Measurements from ENCODE around the gene RHOJ. TPM values are rescaled to one million over a fixed set of nuclear protein-coding genes. Genes with fewer than 3 reads are reported as not detected.

RHOJ gene
- polyA plus RNA-seq, 4 donors, result 0.45 to 11.1 (median 5.9) TPM

DNA sequence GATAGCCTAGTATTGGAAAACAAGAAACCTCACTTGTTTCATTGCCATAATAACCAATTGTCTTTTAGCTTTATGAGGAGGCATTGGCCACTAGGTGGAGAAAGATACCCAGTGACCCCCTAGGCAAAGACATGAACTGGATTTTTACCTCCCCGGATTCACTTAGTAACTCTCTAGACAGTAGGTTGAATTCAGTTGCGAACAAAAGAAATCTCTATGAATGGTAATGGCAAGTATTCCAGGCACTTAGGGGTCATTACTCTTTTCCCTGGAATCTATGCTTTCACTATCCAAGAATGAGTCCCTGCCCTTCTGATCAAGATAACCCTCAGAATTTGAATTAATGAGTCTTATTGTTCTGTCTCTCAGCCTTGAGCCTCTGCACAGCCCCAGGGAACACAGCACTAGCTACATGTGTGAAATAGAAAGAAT is 29.5 kb upstream of the RHOJ start:
- WGBS, 3 donors, result 31 to 53% (median 42%) methylated on average over 2 of the region's 2 CpGs
- Histone ChIP-seq H3K36me3 (ENCODE audit: control insufficient read depth in 3 of 3, insufficient read depth in 2 of 3, low read depth in 1 of 3, low read length in 3 of 3) (no peaks in the 10 kb centered on the region), H3K4me1 (ENCODE audit: control insufficient read depth in 3 of 3, insufficient read depth in 2 of 3, low read depth in 1 of 3, low read length in 2 of 3) (no peaks in the 10 kb centered on the region), H3K27me3 (ENCODE audit: control insufficient read depth in 3 of 3, insufficient read depth in 3 of 3, low read length in 3 of 3) (no peaks in the 10 kb centered on the region), H3K9me3 (ENCODE audit: control insufficient read depth in 2 of 2, insufficient read depth in 1 of 2, low read depth in 1 of 2, low read length in 1 of 2) (no peaks in the 10 kb centered on the region), H3K4me3 (ENCODE audit: low read depth in 1 of 3, low read length in 3 of 3) (no peak overlapping the region), H3K27ac (ENCODE audit: low read depth in 1 of 3, low read length in 2 of 3) (no peak overlapping the region)
- peak; percentile 1 to 9 for DNase-seq
- no peak for FAIRE-seq

DNA sequence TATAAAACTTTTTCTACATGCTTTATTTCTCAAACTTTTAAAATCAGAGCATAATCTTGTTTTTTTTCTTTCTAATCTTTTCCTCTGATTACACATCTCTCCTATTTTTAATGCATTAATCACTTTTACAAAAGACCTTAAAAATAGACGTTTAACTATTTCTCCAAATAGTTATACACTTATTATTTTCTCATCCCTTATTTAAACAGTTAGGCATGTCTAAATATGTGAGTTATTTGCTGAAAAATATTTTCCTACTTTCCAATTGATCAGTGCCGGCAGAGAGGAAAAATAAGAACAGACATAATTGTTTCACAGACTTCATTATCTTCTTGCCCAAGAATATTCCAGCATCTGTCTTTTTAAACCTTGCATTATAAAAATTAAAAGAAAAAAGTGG is 28.7 kb upstream of the RHOJ start:
- Histone ChIP-seq H3K27me3 (ENCODE audit: control insufficient read depth in 3 of 3, insufficient read depth in 3 of 3, low read length in 3 of 3) (no peaks in the 10 kb centered on the region), H3K4me1 (ENCODE audit: control insufficient read depth in 3 of 3, insufficient read depth in 2 of 3, low read depth in 1 of 3, low read length in 2 of 3) (no peaks in the 10 kb centered on the region), H3K4me3 (ENCODE audit: low read depth in 1 of 3, low read length in 3 of 3) (no peak overlapping the region), H3K36me3 (ENCODE audit: control insufficient read depth in 3 of 3, insufficient read depth in 2 of 3, low read depth in 1 of 3, low read length in 3 of 3) (no peaks in the 10 kb centered on the region), H3K9me3 (ENCODE audit: control insufficient read depth in 2 of 2, insufficient read depth in 1 of 2, low read depth in 1 of 2, low read length in 1 of 2) (no peaks in the 10 kb centered on the region), H3K27ac (ENCODE audit: low read depth in 1 of 3, low read length in 2 of 3) (no peak overlapping the region)
- WGBS, 3 donors, result 56 to 71% (median 62%) methylated on average over 2 of the region's 2 CpGs
- FAIRE-seq (no peak), DNase-seq (no peak)

DNA sequence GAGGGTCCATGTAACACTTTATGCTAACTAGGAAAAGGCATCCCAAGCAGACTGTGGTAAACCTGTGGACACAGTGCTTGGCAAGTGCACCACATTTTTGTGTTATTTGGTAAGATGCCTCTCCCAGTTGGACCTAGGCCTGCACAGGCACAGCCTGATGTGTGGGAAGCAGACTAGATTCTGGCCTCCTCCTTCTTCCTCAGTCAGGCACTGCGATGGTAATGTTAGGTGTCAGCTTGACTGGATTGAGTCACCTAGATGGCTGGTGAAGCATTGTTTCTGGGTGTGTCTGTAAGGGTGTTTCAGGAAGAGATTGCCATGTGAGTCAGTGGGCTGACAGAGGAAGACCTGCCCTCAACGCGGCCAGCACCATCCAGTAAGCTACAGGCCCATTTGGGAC is 25.3 kb upstream of the RHOJ start:
- Histone ChIP-seq H3K4me3 (ENCODE audit: low read depth in 1 of 3, low read length in 3 of 3) (no peak overlapping the region), H3K4me1 (ENCODE audit: control insufficient read depth in 3 of 3, insufficient read depth in 2 of 3, low read depth in 1 of 3, low read length in 2 of 3) (no peaks in the 10 kb centered on the region), H3K27ac (ENCODE audit: low read depth in 1 of 3, low read length in 2 of 3) (no peak overlapping the region), H3K27me3 (ENCODE audit: control insufficient read depth in 3 of 3, insufficient read depth in 3 of 3, low read length in 3 of 3) (no peaks in the 10 kb centered on the region), H3K9me3 (ENCODE audit: control insufficient read depth in 2 of 2, insufficient read depth in 1 of 2, low read depth in 1 of 2, low read length in 1 of 2) (no peaks in the 10 kb centered on the region), H3K36me3 (ENCODE audit: control insufficient read depth in 3 of 3, insufficient read depth in 2 of 3, low read depth in 1 of 3, low read length in 3 of 3) (no peaks in the 10 kb centered on the region)
- DNase-seq, result no peak
- 90 to 94% (median 92%) methylated on average over 3 of the region's 3 CpGs for WGBS, 3 donors
- FAIRE-seq, result no peak

DNA sequence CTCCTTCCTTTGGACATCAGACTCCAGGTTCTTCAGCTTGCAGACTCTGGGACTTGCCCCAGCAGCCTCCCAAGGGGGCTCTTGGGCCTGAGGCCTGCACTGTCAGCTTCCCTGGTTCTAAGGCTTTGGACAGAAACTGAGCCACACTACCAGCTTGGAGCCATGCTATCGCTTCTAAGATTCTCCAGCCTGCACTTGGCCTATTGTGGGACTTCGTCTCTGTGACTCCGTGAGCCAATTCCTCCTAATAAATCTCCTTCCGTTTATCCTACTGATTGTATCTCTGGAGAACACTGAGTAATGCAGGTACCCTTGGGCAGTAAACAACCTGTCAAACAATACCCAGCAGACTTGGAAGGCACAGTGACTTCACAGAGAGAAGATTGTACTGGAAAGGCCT is 24.9 kb upstream of the RHOJ start:
- no peak overlapping the region for H3K27ac ChIP-seq (ENCODE audit: low read depth in 1 of 3, low read length in 2 of 3)
- no peaks in the 10 kb centered on the region for H3K27me3 ChIP-seq (ENCODE audit: control insufficient read depth in 3 of 3, insufficient read depth in 3 of 3, low read length in 3 of 3)
- H3K4me1 ChIP-seq (ENCODE audit: control insufficient read depth in 3 of 3, insufficient read depth in 2 of 3, low read depth in 1 of 3, low read length in 2 of 3), result no peaks in the 10 kb centered on the region
- 75 to 84% (median 84%) methylated on average over 4 of the region's 4 CpGs for WGBS, 3 donors
- no peaks in the 10 kb centered on the region for H3K36me3 ChIP-seq (ENCODE audit: control insufficient read depth in 3 of 3, insufficient read depth in 2 of 3, low read depth in 1 of 3, low read length in 3 of 3)
- H3K9me3 ChIP-seq (ENCODE audit: control insufficient read depth in 2 of 2, insufficient read depth in 1 of 2, low read depth in 1 of 2, low read length in 1 of 2), result no peaks in the 10 kb centered on the region
- FAIRE-seq (no peak), DNase-seq (no peak)
- H3K4me3 ChIP-seq (ENCODE audit: low read depth in 1 of 3, low read length in 3 of 3), result no peak overlapping the region

DNA sequence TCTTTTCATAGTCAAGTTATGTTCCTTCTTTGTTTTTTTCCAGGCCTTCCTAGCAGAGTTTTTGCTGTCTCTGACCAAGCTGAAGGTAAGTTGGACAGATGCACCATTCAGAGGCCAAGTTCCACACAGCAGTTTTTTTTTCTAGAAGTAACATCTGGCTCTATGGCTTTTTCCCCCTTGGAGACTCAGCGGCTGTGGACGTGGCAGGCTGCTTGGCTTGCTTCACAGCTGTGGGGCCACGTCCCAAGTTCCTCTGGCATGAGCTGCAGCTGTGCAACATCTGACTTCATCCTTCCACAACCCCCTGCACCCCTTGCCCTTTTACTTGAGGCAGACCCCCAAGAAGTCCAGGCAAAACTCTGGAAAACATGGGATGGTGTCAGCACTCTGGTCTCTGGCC is 24.2 kb upstream of the RHOJ start:
- no peak for FAIRE-seq
- H3K27ac ChIP-seq (ENCODE audit: low read depth in 1 of 3, low read length in 2 of 3), result no peak overlapping the region
- no peaks in the 10 kb centered on the region for H3K4me1 ChIP-seq (ENCODE audit: control insufficient read depth in 3 of 3, insufficient read depth in 2 of 3, low read depth in 1 of 3, low read length in 2 of 3)
- WGBS, 3 donors, result 66 to 85% (median 85%) methylated on average over 3 of the region's 3 CpGs
- no peaks in the 10 kb centered on the region for H3K9me3 ChIP-seq (ENCODE audit: control insufficient read depth in 2 of 2, insufficient read depth in 1 of 2, low read depth in 1 of 2, low read length in 1 of 2)
- no peaks in the 10 kb centered on the region for H3K36me3 ChIP-seq (ENCODE audit: control insufficient read depth in 3 of 3, insufficient read depth in 2 of 3, low read depth in 1 of 3, low read length in 3 of 3)
- no peak for DNase-seq
- no peaks in the 10 kb centered on the region for H3K27me3 ChIP-seq (ENCODE audit: control insufficient read depth in 3 of 3, insufficient read depth in 3 of 3, low read length in 3 of 3)
- H3K4me3 ChIP-seq (ENCODE audit: low read depth in 1 of 3, low read length in 3 of 3), result no peak overlapping the region

DNA sequence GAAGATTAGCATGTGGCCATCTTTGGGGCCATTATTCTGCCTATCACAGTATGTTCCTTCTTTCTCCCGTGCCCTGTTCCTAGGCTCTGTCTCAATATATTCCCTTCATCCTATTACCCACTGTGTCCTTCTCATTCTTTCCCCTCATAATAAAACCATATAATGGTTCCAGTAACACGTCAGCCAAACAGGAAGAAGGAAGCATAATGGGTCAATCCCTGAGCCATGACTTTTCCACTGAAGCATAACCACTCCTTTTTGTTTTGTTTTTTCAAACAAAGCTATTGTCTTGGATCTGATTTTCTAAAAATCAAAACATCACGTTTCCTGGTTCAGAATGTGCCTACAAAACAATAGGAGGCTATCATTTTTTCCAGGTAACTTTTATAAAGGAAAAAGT is 21.3 kb upstream of the RHOJ start:
- Histone ChIP-seq H3K36me3 (ENCODE audit: control insufficient read depth in 3 of 3, insufficient read depth in 2 of 3, low read depth in 1 of 3, low read length in 3 of 3) (no peaks in the 10 kb centered on the region), H3K4me3 (ENCODE audit: low read depth in 1 of 3, low read length in 3 of 3) (no peak overlapping the region), H3K9me3 (ENCODE audit: control insufficient read depth in 2 of 2, insufficient read depth in 1 of 2, low read depth in 1 of 2, low read length in 1 of 2) (no peaks in the 10 kb centered on the region), H3K27ac (ENCODE audit: low read depth in 1 of 3, low read length in 2 of 3) (no peak overlapping the region), H3K4me1 (ENCODE audit: control insufficient read depth in 3 of 3, insufficient read depth in 2 of 3, low read depth in 1 of 3, low read length in 2 of 3) (no peaks in the 10 kb centered on the region), H3K27me3 (ENCODE audit: control insufficient read depth in 3 of 3, insufficient read depth in 3 of 3, low read length in 3 of 3) (no peaks in the 10 kb centered on the region)
- DNase-seq, result no peak
- no peak for FAIRE-seq
- 43 to 65% (median 55%) methylated on average over 3 of the region's 3 CpGs for WGBS, 3 donors

DNA sequence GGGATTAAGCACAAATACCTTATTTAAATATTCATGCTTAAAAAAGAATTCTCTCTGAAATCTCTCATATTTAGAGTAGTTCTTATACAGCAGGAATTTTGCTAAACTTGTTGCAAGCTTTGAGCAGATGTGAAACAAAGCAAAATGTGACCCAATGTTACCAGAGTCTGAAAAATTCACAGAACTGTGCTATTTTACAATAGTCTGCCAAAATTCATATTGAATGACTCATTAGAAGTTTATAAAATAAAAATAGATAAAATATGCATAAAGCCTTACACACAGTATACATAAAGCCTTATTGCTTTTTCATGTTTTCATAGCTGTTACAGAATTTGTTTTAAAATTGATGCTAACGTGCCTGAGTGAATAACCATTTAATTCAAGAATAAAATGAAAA is 17.8 kb upstream of the RHOJ start:
- 69 to 74% (median 73%) methylated on average over 1 of the region's 1 CpG for WGBS, 3 donors
- H3K36me3 ChIP-seq (ENCODE audit: control insufficient read depth in 3 of 3, insufficient read depth in 2 of 3, low read depth in 1 of 3, low read length in 3 of 3), result no peaks in the 10 kb centered on the region
- H3K9me3 ChIP-seq (ENCODE audit: control insufficient read depth in 2 of 2, insufficient read depth in 1 of 2, low read depth in 1 of 2, low read length in 1 of 2), result no peaks in the 10 kb centered on the region
- H3K4me3 ChIP-seq (ENCODE audit: low read depth in 1 of 3, low read length in 3 of 3), result no peak overlapping the region
- no peaks in the 10 kb centered on the region for H3K27me3 ChIP-seq (ENCODE audit: control insufficient read depth in 3 of 3, insufficient read depth in 3 of 3, low read length in 3 of 3)
- no peaks in the 10 kb centered on the region for H3K4me1 ChIP-seq (ENCODE audit: control insufficient read depth in 3 of 3, insufficient read depth in 2 of 3, low read depth in 1 of 3, low read length in 2 of 3)
- FAIRE-seq (no peak), DNase-seq (no peak)
- H3K27ac ChIP-seq (ENCODE audit: low read depth in 1 of 3, low read length in 2 of 3), result no peak overlapping the region

DNA sequence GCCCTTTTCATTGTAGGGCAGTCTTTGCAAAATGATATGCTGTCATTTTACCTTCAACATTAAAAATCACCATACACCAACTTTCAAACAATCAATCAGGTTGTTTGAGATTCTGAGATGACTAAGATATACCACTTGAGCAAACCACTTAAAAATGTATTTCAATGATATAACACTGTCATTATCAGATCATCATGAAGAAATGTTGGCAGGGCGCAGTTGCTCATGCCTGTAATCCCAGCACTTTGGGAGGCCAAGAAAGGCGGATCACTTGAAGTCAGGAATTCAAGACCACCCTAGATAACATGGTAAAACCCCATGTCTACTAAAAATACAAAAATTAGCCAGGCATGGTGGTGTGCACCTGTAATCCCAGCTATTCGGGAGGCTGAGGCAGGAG is 13.0 kb upstream of the RHOJ start:
- 87 to 91% (median 90%) methylated on average over 3 of the region's 3 CpGs for WGBS, 3 donors
- Histone ChIP-seq H3K4me1 (ENCODE audit: control insufficient read depth in 3 of 3, insufficient read depth in 2 of 3, low read depth in 1 of 3, low read length in 2 of 3) (no peaks in the 10 kb centered on the region), H3K9me3 (ENCODE audit: control insufficient read depth in 2 of 2, insufficient read depth in 1 of 2, low read depth in 1 of 2, low read length in 1 of 2) (peaks cover 0 to 3% of the 10 kb centered on the region in 2 donors), H3K27ac (ENCODE audit: low read depth in 1 of 3, low read length in 2 of 3) (no peak overlapping the region), H3K27me3 (ENCODE audit: control insufficient read depth in 3 of 3, insufficient read depth in 3 of 3, low read length in 3 of 3) (no peaks in the 10 kb centered on the region), H3K36me3 (ENCODE audit: control insufficient read depth in 3 of 3, insufficient read depth in 2 of 3, low read depth in 1 of 3, low read length in 3 of 3) (no peaks in the 10 kb centered on the region), H3K4me3 (ENCODE audit: low read depth in 1 of 3, low read length in 3 of 3) (no peak overlapping the region)
- FAIRE-seq (no peak), DNase-seq (no peak)

DNA sequence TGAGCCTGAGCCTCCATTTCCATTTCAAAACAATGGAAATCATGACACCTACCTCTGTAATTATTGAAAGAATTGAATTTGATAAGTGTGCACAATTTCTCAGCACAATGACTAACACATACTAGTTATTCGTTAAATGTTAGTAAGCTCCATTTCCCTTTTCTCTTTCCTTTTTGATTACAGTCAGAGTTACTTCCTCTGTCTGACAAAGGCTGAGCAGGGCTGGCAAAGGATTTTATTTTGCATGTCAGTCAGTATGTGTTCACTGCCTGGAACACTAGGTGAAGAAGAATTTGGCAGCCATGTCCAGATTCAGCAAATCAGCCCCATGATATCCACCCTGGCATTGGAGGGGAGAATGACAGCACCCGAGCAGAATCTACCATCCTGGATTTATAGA is 12.2 kb upstream of the RHOJ start:
- FAIRE-seq, result no peak
- Histone ChIP-seq H3K4me1 (ENCODE audit: control insufficient read depth in 3 of 3, insufficient read depth in 2 of 3, low read depth in 1 of 3, low read length in 2 of 3) (no peaks in the 10 kb centered on the region), H3K4me3 (ENCODE audit: low read depth in 1 of 3, low read length in 3 of 3) (no peak overlapping the region), H3K9me3 (ENCODE audit: control insufficient read depth in 2 of 2, insufficient read depth in 1 of 2, low read depth in 1 of 2, low read length in 1 of 2) (peaks cover 0 to 3% of the 10 kb centered on the region in 2 donors), H3K27ac (ENCODE audit: low read depth in 1 of 3, low read length in 2 of 3) (no peak overlapping the region), H3K36me3 (ENCODE audit: control insufficient read depth in 3 of 3, insufficient read depth in 2 of 3, low read depth in 1 of 3, low read length in 3 of 3) (no peaks in the 10 kb centered on the region), H3K27me3 (ENCODE audit: control insufficient read depth in 3 of 3, insufficient read depth in 3 of 3, low read length in 3 of 3) (no peaks in the 10 kb centered on the region)
- no peak for DNase-seq
- WGBS, 3 donors, result 48 to 73% (median 64%) methylated on average over 2 of the region's 2 CpGs
